ENCODE results near the gene HECW1.

GRCh38 chr7:43117861-43118260, 5.4 kb downstream of the HECW1 start:
- no peak for TF ChIP-seq CTCF (CRISPR knock-in tag; IDR thresholded peaks at IDR 0.05)
- TF ChIP-seq EP300 (IDR thresholded peaks at IDR 0.05; ENCODE audit: low read depth in 2 of 2, low read length in 2 of 2): no peak
- TF ChIP-seq EP300 (CRISPR knock-in tag; IDR thresholded peaks at IDR 0.05; ENCODE audit: borderline replicate concordance): no peak
- no peak for TF ChIP-seq EZH2 (conservative IDR thresholded peaks at IDR 0.05; ENCODE audit: low read depth, low read length)
- TF ChIP-seq ZNF790 (CRISPR knock-in tag; IDR thresholded peaks at IDR 0.05; ENCODE audit: borderline replicate concordance): no peak
- TF ChIP-seq RBM22 (optimal IDR thresholded peaks at IDR 0.05; ENCODE audit: low read length): no peak
- TF ChIP-seq JUND (CRISPR knock-in tag; IDR thresholded peaks at IDR 0.05): no peak
- TF ChIP-seq PRPF4 (IDR thresholded peaks at IDR 0.05; ENCODE audit: low read depth, low read length, poor library complexity, severe bottlenecking): no peak
- TF ChIP-seq HOXA3 (CRISPR knock-in tag; IDR thresholded peaks at IDR 0.05): no peak
- TF ChIP-seq MAX (IDR thresholded peaks at IDR 0.05): no peak
- TF ChIP-seq RNF2 (conservative IDR thresholded peaks at IDR 0.05; ENCODE audit: low read depth): no peak
- TF ChIP-seq TFE3 (CRISPR knock-in tag; IDR thresholded peaks at IDR 0.05): no peak

Data from HepG2 (cell line).